GM23338 (cell line): Measurements from ENCODE around the gene PBOV1. TPM values are rescaled to one million over a fixed set of nuclear protein-coding genes. Genes with fewer than 3 reads are reported as not detected.
"Not testable (repeated sequence)": the region's sequence is repeated elsewhere in the genome, so short reads cannot be mapped to it uniquely, and the experiment has no call there.

Source experiments
- ATAC-seq: fragments of 200-7000 bp; cut with Tn5 transposase; 3 replicates; pipeline ENCODE4 v1.9.1; 2020
- DNase-seq: peaks from one replicate; pipeline ENCODE4 v3.0.0-alpha.2; 2015; ENCODE audit warnings: low spot score
- H2AFZ ChIP-seq: fragments of 200-600 bp; sonication (generic); 2 replicates; pipeline ENCODE4 v1.8.0; 2016; ENCODE audit warnings: antibody characterized with exemption, mild to moderate bottlenecking, moderate library complexity
- H3F3A ChIP-seq: fragments of 200-600 bp; sonication (generic); replicated peaks from 2 replicates; pipeline ENCODE4 v1.8.0; 2017; ENCODE audit warnings: antibody characterized with exemption, mixed run types, low read depth
- H3K27ac ChIP-seq: fragments of 200-600 bp; sonication (generic); 2 replicates; pipeline ENCODE4 v1.6.1; 2016; ENCODE audit warnings: low read depth
- H3K27me3 ChIP-seq: fragments of 200-600 bp; sonication (generic); 2 replicates; pipeline ENCODE4 v1.8.0; 2016; ENCODE audit warnings: mild to moderate bottlenecking, mixed run types, moderate library complexity; ENCODE audit not compliant: insufficient read depth
- H3K36me3 ChIP-seq: fragments of 200-600 bp; sonication (generic); 2 replicates; pipeline ENCODE4 v1.8.0; 2016; ENCODE audit warnings: mild to moderate bottlenecking; ENCODE audit not compliant: insufficient read depth
- H3K4me1 ChIP-seq: fragments of 200-600 bp; sonication (generic); 2 replicates; pipeline ENCODE4 v1.8.0; 2016; ENCODE audit warnings: mild to moderate bottlenecking, moderate library complexity; ENCODE audit not compliant: insufficient read depth
- H3K4me2 ChIP-seq: fragments of 200-600 bp; sonication (generic); 2 replicates; pipeline ENCODE4 v1.7.1; 2017; ENCODE audit warnings: mixed run types
- H3K4me3 ChIP-seq: fragments of 200-600 bp; sonication (generic); 2 replicates; pipeline ENCODE4 v1.6.1; 2016; ENCODE audit warnings: mixed run types
- H3K79me2 ChIP-seq: fragments of 200-600 bp; sonication (generic); replicated peaks from 2 replicates; pipeline ENCODE4 v1.8.0; 2017; ENCODE audit warnings: mild to moderate bottlenecking; ENCODE audit not compliant: insufficient read depth
- H3K9me2 ChIP-seq: fragments of 200-600 bp; sonication (generic); 2 replicates; pipeline ENCODE4 v1.8.0; 2017; ENCODE audit not compliant: insufficient read depth
- H4K20me1 ChIP-seq: fragments of 200-600 bp; sonication (generic); replicated peaks from 2 replicates; pipeline ENCODE4 v1.8.0; 2017; ENCODE audit warnings: mild to moderate bottlenecking; ENCODE audit not compliant: insufficient read depth
- H3K27ac Mint-ChIP-seq: 2 replicates; pipeline ENCODE4 v1.8.0; 2020; ENCODE audit warnings: inconsistent platforms, mild to moderate bottlenecking, moderate library complexity, mixed read lengths
- H3K27me3 Mint-ChIP-seq: 3 replicates; pipeline ENCODE4 v1.8.0; 2022; ENCODE audit warnings: low read depth, mild to moderate bottlenecking, moderate library complexity, mixed read lengths, inconsistent platforms; ENCODE audit not compliant: insufficient read depth, poor library complexity
- H3K36me3 Mint-ChIP-seq: 3 replicates; pipeline ENCODE4 v1.8.0; 2021; ENCODE audit warnings: low read depth, mild to moderate bottlenecking, inconsistent platforms, moderate library complexity, mixed read lengths
- H3K4me1 Mint-ChIP-seq: 3 replicates; pipeline ENCODE4 v1.8.0; 2020; ENCODE audit warnings: mild to moderate bottlenecking, inconsistent platforms, mixed read lengths
- H3K4me3 Mint-ChIP-seq: 3 replicates; pipeline ENCODE4 v1.8.0; 2021; ENCODE audit warnings: moderate library complexity, mild to moderate bottlenecking, inconsistent platforms, mixed read lengths
- H3K9me3 Mint-ChIP-seq: 3 replicates; pipeline ENCODE4 v1.8.0; 2020; ENCODE audit warnings: moderate library complexity, mild to moderate bottlenecking, inconsistent platforms, mixed read lengths
- CREB1 ChIP-seq: fragments of 250-450 bp; sonication (Bioruptor Pico); IDR thresholded peaks from 2 replicates; pipeline ENCODE4 v1.5.0; 2020; ENCODE audit warnings: low read depth, mild to moderate bottlenecking, moderate library complexity
- CTCF ChIP-seq, 2 experiments: fragments of 200-600 bp in 1 of 2; sonication (generic) in 1 of 2; conservative IDR thresholded peaks; 2 replicates each; pipeline versions ENCODE4 v1.5.1 to v1.6.1; 2016 to 2017; ENCODE audit warnings: antibody characterized with exemption in 2 of 2, low read depth in 2 of 2, mild to moderate bottlenecking in 2 of 2, moderate library complexity in 1 of 2
- EZH2 ChIP-seq: fragments of 200-600 bp; sonication (generic); IDR thresholded peaks from one replicate; pipeline ENCODE4 v1.8.0; 2017; ENCODE audit warnings: antibody characterized with exemption, mild to moderate bottlenecking, low read depth; ENCODE audit not compliant: unreplicated experiment
- EZH2phosphoT487 ChIP-seq: fragments of 200-600 bp; sonication (generic); IDR thresholded peaks from one replicate; pipeline ENCODE4 v1.8.1; 2018; ENCODE audit warnings: antibody characterized with exemption; ENCODE audit not compliant: unreplicated experiment
- JUNB ChIP-seq: IDR thresholded peaks from one replicate; pipeline ENCODE4 v1.6.1; 2016; ENCODE audit warnings: antibody characterized with exemption; ENCODE audit not compliant: unreplicated experiment
- POLR2AphosphoS5 ChIP-seq: IDR thresholded peaks from 2 replicates; pipeline ENCODE4 v1.6.1; 2016; ENCODE audit warnings: antibody characterized with exemption, low read depth
- STAT1 ChIP-seq: IDR thresholded peaks from one replicate; pipeline ENCODE4 v1.6.1; 2016; ENCODE audit warnings: antibody characterized with exemption; ENCODE audit not compliant: unreplicated experiment
- ZNF331 ChIP-seq: fragments of 250-450 bp; sonication (Bioruptor Pico); IDR thresholded peaks from 2 replicates; pipeline ENCODE4 v1.5.0; 2020; ENCODE audit warnings: low read depth, mild to moderate bottlenecking, moderate library complexity
- ZNF462 ChIP-seq: fragments of 250-450 bp; sonication (Bioruptor Pico); IDR thresholded peaks from 2 replicates; pipeline ENCODE4 v1.5.0; 2020; ENCODE audit warnings: mild to moderate bottlenecking, moderate library complexity
- polyA plus RNA-seq: library from polyadenylated mRNA; unstranded; fragments of >200 nt; fragmentation: Nextera tagmentation; extraction: Ambion mirVana; gene quantifications from 2 replicates; pipeline ENCODE4 v1.2.1, GENCODE V29; 2016
- total RNA-seq: library from RNA; depleted of rRNA; stranded (reverse); fragments of >200 nt; shearing (Covaris generic); gene quantifications from 2 replicates; pipeline ENCODE4 v1.2.3, GENCODE V29; 2014

The PBOV1 gene
- total and polyA plus RNA-seq, 2 experiments from 2014 or later: not detected

- Histone ChIP-seq H3K4me2 (no peak overlapping the region), H3F3A (no peaks in the 10 kb centered on the region), H4K20me1 (no peaks in the 10 kb centered on the region), H3K9me2 (no peaks in the 10 kb centered on the region), H2AFZ (no peak overlapping the region), H3K79me2 (no peaks in the 10 kb centered on the region), H3K4me3 (no peak overlapping the region), H3K4me1 (no peaks in the 10 kb centered on the region), H3K27me3 (no peaks in the 10 kb centered on the region), H3K36me3 (no peaks in the 10 kb centered on the region), H3K27ac (no peak overlapping the region)
- Mint-ChIP-seq H3K9me3 (no peaks in the 10 kb centered on the region), H3K4me1 (peaks cover 8% of the 10 kb centered on the region), H3K4me3 (no peak overlapping the region), H3K27me3 (peaks cover 3% of the 10 kb centered on the region), H3K36me3 (no peaks in the 10 kb centered on the region), H3K27ac (no peak overlapping the region; the same call in 1 of the 2 replicates)
- TF ChIP-seq CTCF (conservative IDR thresholded peaks at IDR 0.05; ENCODE audit: low read depth in 2 of 2) (no peak), EZH2 (no peak), POLR2AphosphoS5 (no peak), CREB1 (CRISPR knock-in tag) (no peak), STAT1 (no peak), ZNF462 (CRISPR knock-in tag) (no peak), JUNB (no peak), EZH2phosphoT487 (no peak), ZNF331 (no peak)
- ATAC-seq (no peak), DNase-seq (no peak)
Observed at GRCh38 chr6:138215093-138215782, 3.1 kb downstream of the PBOV1 start.

GRCh38 chr6:138212530-138212929, 5.8 kb downstream of the PBOV1 start:
- not testable (repeated sequence) for H3K4me2 ChIP-seq, H3K27me3 ChIP-seq, ATAC-seq, H3K27ac Mint-ChIP-seq, H3K27me3 Mint-ChIP-seq, H3K27ac ChIP-seq, H3K9me3 Mint-ChIP-seq, H3K36me3 Mint-ChIP-seq, H3K4me1 Mint-ChIP-seq, H3K4me3 Mint-ChIP-seq, DNase-seq, H3K9me2 ChIP-seq, H3K4me3 ChIP-seq, H3K36me3 ChIP-seq, H3K79me2 ChIP-seq, H3F3A ChIP-seq, H4K20me1 ChIP-seq, H3K4me1 ChIP-seq, H2AFZ ChIP-seq
